SK-N-MC (cell line): ENCODE data around the gene CYSTM1.

Source experiments
- DNase-seq: peaks from one replicate; pipeline ENCODE4 v3.0.0-alpha.2; 2011; ENCODE audit warnings: low read depth, low spot score
- H3K27ac ChIP-seq: fragments of 200-600 bp; sonication (generic); 2 replicates; pipeline ENCODE4 v1.5.1; 2016; ENCODE audit warnings: mixed run types
- H3K36me3 ChIP-seq: fragments of 200-600 bp; sonication (generic); 2 replicates; pipeline ENCODE4 v1.6.1; 2017; ENCODE audit warnings: antibody characterized with exemption, low read length, mixed read lengths; ENCODE audit not compliant: insufficient read depth
- H3K4me3 ChIP-seq: fragments of 200-600 bp; sonication (generic); 2 replicates; pipeline ENCODE4 v1.5.1; 2016
- H3K9ac ChIP-seq: fragments of 200-600 bp; sonication (generic); 2 replicates; pipeline ENCODE4 v1.8.0; 2017; ENCODE audit warnings: mixed run types, mixed read lengths; ENCODE audit not compliant: insufficient read length
- H3K9me3 ChIP-seq: fragments of 200-600 bp; sonication (generic); 2 replicates; pipeline ENCODE4 v1.6.1; 2017; ENCODE audit warnings: low read depth, mild to moderate bottlenecking, antibody characterized with exemption, low read length, moderate library complexity, mixed read lengths
- EZH2 ChIP-seq: fragments of 200-600 bp; sonication (generic); IDR thresholded peaks from one replicate; pipeline ENCODE4 v1.6.1; 2017; ENCODE audit warnings: antibody characterized with exemption
- FOXP2 ChIP-seq: optimal IDR thresholded peaks from 2 replicates; pipeline ENCODE3; 2011; ENCODE audit warnings: mild to moderate bottlenecking, moderate library complexity; ENCODE audit not compliant: insufficient read depth; ENCODE audit errors: extremely low read length, control extremely low read depth
- POLR2AphosphoS5 ChIP-seq: IDR thresholded peaks from 2 replicates; pipeline ENCODE4 v1.6.1; 2012; ENCODE audit warnings: mild to moderate bottlenecking, low read depth, low read length, borderline replicate concordance

CYSTM1 gene

DNA sequence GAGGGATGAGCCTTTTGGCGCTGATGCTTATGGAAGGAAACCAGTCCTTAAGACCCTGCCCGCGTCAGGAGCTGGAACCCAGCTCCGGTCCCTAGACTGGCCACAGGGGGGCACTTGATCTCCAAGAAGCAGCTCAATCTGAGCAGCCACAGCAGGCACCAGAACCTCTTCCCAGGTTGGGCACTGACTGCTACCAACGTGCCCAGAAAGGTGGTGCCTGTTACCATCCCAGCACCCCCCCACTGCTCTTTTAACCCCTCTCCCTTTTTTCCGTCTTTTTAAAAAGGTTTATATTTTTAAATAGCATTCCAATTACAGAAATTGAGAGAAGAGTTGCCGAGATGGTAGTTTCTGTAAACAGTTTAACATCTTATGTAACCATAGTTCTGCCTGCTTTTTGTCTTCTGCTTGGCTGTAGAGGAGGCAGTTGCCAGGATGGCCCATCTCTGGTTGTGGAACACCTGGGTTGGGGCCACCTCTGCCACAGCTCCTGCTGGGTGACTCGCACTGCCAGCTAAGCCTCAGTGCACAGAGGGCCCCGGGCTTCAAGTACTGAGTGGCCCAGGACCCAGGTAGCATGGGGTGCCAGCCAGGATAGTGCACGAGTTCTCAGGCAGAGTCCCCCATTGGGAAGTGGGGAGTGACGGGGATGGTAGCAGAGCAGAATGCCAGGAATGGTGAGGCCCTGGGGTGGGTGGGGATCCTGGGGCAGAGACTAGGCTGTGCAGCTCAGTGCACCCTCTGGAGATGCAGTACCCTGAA, 65.1 kb downstream of the CYSTM1 start:
- no peak overlapping the region for H3K4me3 ChIP-seq
- H3K27ac ChIP-seq = no peak overlapping the region
- H3K9me3 ChIP-seq = no peaks in the 10 kb centered on the region
- no peak for TF ChIP-seq FOXP2
- no peak for TF ChIP-seq EZH2
- TF ChIP-seq POLR2AphosphoS5 = no peak
- H3K36me3 ChIP-seq = peaks cover 12% of the 10 kb centered on the region
- no peak overlapping the region for H3K9ac ChIP-seq
- DNase-seq = peak; percentile 18

GRCh38 chr5:140240987-140241706, 66.2 kb downstream of the CYSTM1 start:
- Histone ChIP-seq H3K36me3 (peaks cover 22% of the 10 kb centered on the region), H3K9ac (no peak overlapping the region), H3K4me3 (peak overlapping the region; percentile 31; the same call in 1 of the 2 replicates), H3K27ac (no peak overlapping the region; the same call in 1 of the 2 replicates), H3K9me3 (no peaks in the 10 kb centered on the region)
- no peak for TF ChIP-seq FOXP2
- no peak for TF ChIP-seq EZH2
- no peak for TF ChIP-seq POLR2AphosphoS5
- DNase-seq = peak; percentile 3

GRCh38 chr5:140242099-140242498, 67.1 kb downstream of the CYSTM1 start:
- H3K9ac ChIP-seq = no peak overlapping the region
- no peak overlapping the region for H3K4me3 ChIP-seq
- peaks cover 24% of the 10 kb centered on the region for H3K36me3 ChIP-seq
- H3K9me3 ChIP-seq = no peaks in the 10 kb centered on the region
- DNase-seq = no peak
- no peak overlapping the region for H3K27ac ChIP-seq
- no peak for TF ChIP-seq FOXP2
- TF ChIP-seq EZH2 = no peak
- TF ChIP-seq POLR2AphosphoS5 = no peak

DNA sequence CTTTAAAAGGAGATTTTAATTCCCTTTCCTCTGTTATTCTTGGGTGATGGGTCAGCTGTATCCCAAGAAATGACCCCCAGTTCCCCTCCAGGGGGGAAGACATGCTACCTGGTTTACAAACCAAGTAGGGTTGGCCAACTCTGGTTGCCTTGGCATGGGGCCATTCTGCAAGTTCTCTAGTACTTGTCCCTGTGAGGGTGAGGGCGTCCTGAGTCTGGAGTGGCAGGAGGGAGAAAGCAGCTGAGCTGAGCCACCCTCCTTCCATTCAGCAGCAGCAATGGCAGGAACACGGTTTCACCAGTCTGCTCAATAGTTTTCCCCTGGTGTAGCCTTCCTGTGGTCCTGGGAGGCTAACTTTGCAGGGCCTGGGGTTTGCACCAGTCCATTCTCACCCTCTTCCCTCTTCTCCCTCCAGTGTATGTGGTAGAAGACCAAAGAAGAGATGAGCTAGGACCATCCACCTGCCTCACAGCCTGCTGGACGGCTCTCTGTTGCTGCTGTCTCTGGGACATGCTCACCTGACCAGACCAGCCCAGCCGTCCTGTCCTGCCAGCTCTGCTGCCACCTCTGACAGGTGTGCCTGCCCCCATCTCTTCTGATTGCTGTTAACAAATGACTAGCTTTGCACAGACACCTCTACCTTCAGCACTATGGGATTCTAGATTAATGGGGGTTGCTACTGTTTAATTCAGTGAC, 68.0 kb downstream of the CYSTM1 start:
- DNase-seq = no peak
- Histone ChIP-seq H3K4me3 (no peak overlapping the region), H3K27ac (no peak overlapping the region), H3K9ac (no peak overlapping the region), H3K9me3 (no peaks in the 10 kb centered on the region), H3K36me3 (peaks cover 24% of the 10 kb centered on the region)
- TF ChIP-seq POLR2AphosphoS5 (no peak), EZH2 (no peak), FOXP2 (no peak)

- DNase-seq = no peak
- no peaks in the 10 kb centered on the region for H3K9me3 ChIP-seq
- H3K27ac ChIP-seq = no peak overlapping the region
- H3K9ac ChIP-seq = no peak overlapping the region
- H3K4me3 ChIP-seq = no peak overlapping the region
- peaks cover 24% of the 10 kb centered on the region for H3K36me3 ChIP-seq
- TF ChIP-seq FOXP2 (no peak), EZH2 (no peak)
Measured at GRCh38 chr5:140243706-140244250, 68.8 kb downstream of the CYSTM1 start.

DNA sequence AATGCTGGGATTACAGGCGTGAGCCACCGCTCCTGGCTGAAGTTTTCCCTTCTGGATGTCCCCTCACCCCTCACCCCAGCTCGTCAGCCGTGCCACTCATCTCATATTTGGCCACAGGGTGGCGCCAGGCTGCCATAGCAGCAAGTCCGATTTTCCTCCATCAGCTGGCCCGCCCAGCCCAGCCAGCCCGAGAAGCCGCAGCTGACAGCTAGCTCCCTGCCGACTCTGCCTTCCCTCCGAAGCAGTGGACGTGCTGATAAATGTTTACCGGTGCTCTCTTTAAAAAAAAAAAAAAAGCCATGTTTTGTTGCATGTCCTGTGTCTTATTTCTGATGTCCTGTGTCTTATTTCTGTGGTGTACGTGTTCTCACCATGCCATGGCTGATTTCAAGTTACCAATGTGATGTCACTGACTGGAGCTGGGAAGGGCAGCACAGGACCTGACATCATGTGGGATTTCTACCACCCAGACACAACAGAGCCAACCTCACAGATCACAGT, 69.6 kb downstream of the CYSTM1 start:
- Histone ChIP-seq H3K27ac (no peak overlapping the region), H3K9ac (no peak overlapping the region), H3K4me3 (no peak overlapping the region), H3K9me3 (no peaks in the 10 kb centered on the region), H3K36me3 (peaks cover 24% of the 10 kb centered on the region)
- no peak for TF ChIP-seq EZH2
- TF ChIP-seq FOXP2 = no peak
- no peak for TF ChIP-seq POLR2AphosphoS5
- peak; percentile 5 for DNase-seq

DNA sequence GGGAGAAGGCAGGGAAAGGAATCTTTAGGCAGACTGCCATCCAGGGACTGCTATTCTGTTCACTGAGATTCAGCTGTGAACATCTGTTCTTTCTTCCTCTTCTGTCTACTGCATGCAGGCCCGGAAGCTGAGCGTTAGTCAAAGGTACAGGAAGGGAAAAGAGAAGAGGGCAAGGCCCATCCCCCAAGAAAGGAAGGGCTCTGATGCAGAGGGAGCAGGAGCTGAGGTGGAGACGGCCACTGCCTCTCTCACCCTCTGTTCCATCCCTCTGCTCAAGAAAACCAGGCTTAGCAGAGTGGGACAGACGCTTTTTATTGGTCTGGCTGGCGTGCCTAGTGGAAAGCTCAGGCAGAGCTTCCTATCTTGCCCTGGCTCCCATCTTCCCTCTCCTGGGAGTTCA, 70.4 kb downstream of the CYSTM1 start:
- peaks cover 24% of the 10 kb centered on the region for H3K36me3 ChIP-seq
- DNase-seq = no peak
- no peak overlapping the region for H3K27ac ChIP-seq
- no peak overlapping the region for H3K9ac ChIP-seq
- TF ChIP-seq EZH2 = no peak
- TF ChIP-seq FOXP2 = no peak
- TF ChIP-seq POLR2AphosphoS5 = no peak
- no peak overlapping the region for H3K4me3 ChIP-seq
- no peaks in the 10 kb centered on the region for H3K9me3 ChIP-seq

DNA sequence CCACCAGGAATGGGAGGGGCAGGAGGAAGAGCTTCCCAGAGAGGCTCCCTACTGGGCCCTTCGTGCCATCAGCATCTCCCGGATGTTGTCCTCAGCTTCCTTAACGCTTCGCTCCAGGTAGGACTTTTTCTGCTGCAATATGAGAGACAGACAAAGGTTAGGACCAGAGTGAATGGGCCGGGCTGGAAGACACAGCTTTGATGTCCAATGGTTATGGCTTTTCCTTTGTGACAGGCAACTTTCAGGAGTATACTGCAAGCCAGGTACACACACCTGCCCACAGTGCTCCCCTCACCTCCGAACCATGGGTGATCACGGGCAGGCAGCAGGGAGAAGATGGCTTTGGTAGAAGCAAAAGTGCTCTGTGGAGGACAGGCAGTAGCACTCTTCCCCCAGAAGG, 70.9 kb downstream of the CYSTM1 start:
- DNase-seq = no peak
- Histone ChIP-seq H3K27ac (no peak overlapping the region), H3K36me3 (peaks cover 24% of the 10 kb centered on the region), H3K9me3 (no peaks in the 10 kb centered on the region), H3K4me3 (no peak overlapping the region), H3K9ac (no peak overlapping the region)
- TF ChIP-seq FOXP2 (no peak), EZH2 (no peak), POLR2AphosphoS5 (no peak)
